H1 (cell line): ENCODE results near the gene CELSR3. TPM values are rescaled to one million over a fixed set of nuclear protein-coding genes. Genes with fewer than 3 reads are reported as not detected.

ENCODE experiments used
- ASH2L ChIP-seq: fragments of 200-600, 300-600 bp; sonication (generic); IDR thresholded peaks from one replicate; pipeline ENCODE4 v1.7.1; 2017; ENCODE audit warnings: low read length
- EGR1 ChIP-seq: IDR thresholded peaks from 2 replicates; pipeline ENCODE4 v1.6.1; 2011; ENCODE audit warnings: low read depth, low read length, borderline replicate concordance
- EZH2 ChIP-seq: fragments of 200-600 bp; sonication (generic); IDR thresholded peaks from 2 replicates; pipeline ENCODE4 v1.7.1; 2012; ENCODE audit warnings: low read depth, mild to moderate bottlenecking, moderate library complexity, low read length, inconsistent platforms; ENCODE audit not compliant: severe bottlenecking
- JUN ChIP-seq: IDR thresholded peaks from 2 replicates; pipeline ENCODE4 v1.6.1; 2011; ENCODE audit warnings: low read depth, mild to moderate bottlenecking, improper control_type of control experiment, low read length
- RXRA ChIP-seq: IDR thresholded peaks from 2 replicates; pipeline ENCODE4 v1.6.1; 2011; ENCODE audit warnings: low read depth, mild to moderate bottlenecking, low read length, moderate library complexity; ENCODE audit not compliant: insufficient read depth
- TBP ChIP-seq: IDR thresholded peaks from 2 replicates; pipeline ENCODE4 v1.6.1; 2011; ENCODE audit warnings: low read depth, low read length, improper control_type of control experiment
- polyA plus RNA-seq, 7 experiments: library from polyadenylated mRNA; depleted of rRNA in 3 of 7; stranded (reverse) in 5 of 7; unstranded in 2 of 7; fragments of >200 nt in 5 of 7; fragments of 200-250 nt in 2 of 7; gene quantifications; 1 replicate in 5 of 7; 2 replicates in 1 of 7; 4 replicates in 1 of 7; pipeline versions ENCODE4 v1.2.1 to v1.2.3, GENCODE V29; 2011 to 2013; ENCODE audit warnings: missing spikeins in 2 of 7, mixed read lengths in 2 of 7
- total RNA-seq: library from RNA; stranded (reverse); fragmentation: NEBNext Ultra II Directional; extraction: Animal tissue kit (Norgen Biotek cat#: 25700); gene quantifications from 2 replicates; pipeline ENCODE4 v1.2.1, GENCODE V29; 2021
- TF ChIP-seq, protein P1 (sequence below): fragments of 300-600 bp; sonication (generic); IDR thresholded peaks from 2 replicates; pipeline ENCODE4 v1.7.1; 2012; ENCODE audit warnings: low read length, moderate library complexity, mild to moderate bottlenecking, inconsistent platforms; ENCODE audit not compliant: insufficient replicate concordance

CELSR3 gene
- total and polyA plus RNA-seq, 2 of the 8 experiments (the other 6 are each of a cell fraction or from before 2014, with no cell fraction given): 11.6 to 29.5 TPM

DNA sequence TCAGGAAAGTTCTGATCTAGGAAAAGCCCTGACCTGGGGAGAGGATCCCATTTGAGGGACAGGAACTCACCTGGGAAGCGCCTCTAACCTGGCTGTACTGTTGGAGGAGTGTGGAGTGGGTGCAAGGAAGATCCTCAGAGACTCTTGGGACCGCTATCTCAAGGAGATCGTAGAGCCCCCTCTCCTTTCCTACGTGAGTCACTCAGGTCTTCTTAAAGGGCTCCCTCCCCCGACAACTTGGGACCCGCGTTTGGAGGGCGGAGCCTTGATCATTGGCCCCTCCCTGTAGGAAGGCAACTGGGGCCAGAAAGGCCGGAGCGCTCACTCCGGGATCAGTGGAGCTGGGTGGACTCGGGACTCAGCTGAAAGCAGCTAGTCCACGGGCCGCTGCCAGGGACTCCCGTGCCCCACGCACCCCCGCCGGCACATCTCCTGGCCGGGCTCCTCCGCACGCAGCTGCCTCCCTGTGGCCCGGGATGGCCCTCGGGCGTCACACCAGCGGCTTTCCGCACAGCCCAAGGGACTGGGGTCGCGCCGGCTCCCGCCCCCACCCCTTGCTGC lies 27.9 kb downstream of the CELSR3 start (continued):
- TF ChIP-seq EGR1: no peak
- TF ChIP-seq, protein P1, sequence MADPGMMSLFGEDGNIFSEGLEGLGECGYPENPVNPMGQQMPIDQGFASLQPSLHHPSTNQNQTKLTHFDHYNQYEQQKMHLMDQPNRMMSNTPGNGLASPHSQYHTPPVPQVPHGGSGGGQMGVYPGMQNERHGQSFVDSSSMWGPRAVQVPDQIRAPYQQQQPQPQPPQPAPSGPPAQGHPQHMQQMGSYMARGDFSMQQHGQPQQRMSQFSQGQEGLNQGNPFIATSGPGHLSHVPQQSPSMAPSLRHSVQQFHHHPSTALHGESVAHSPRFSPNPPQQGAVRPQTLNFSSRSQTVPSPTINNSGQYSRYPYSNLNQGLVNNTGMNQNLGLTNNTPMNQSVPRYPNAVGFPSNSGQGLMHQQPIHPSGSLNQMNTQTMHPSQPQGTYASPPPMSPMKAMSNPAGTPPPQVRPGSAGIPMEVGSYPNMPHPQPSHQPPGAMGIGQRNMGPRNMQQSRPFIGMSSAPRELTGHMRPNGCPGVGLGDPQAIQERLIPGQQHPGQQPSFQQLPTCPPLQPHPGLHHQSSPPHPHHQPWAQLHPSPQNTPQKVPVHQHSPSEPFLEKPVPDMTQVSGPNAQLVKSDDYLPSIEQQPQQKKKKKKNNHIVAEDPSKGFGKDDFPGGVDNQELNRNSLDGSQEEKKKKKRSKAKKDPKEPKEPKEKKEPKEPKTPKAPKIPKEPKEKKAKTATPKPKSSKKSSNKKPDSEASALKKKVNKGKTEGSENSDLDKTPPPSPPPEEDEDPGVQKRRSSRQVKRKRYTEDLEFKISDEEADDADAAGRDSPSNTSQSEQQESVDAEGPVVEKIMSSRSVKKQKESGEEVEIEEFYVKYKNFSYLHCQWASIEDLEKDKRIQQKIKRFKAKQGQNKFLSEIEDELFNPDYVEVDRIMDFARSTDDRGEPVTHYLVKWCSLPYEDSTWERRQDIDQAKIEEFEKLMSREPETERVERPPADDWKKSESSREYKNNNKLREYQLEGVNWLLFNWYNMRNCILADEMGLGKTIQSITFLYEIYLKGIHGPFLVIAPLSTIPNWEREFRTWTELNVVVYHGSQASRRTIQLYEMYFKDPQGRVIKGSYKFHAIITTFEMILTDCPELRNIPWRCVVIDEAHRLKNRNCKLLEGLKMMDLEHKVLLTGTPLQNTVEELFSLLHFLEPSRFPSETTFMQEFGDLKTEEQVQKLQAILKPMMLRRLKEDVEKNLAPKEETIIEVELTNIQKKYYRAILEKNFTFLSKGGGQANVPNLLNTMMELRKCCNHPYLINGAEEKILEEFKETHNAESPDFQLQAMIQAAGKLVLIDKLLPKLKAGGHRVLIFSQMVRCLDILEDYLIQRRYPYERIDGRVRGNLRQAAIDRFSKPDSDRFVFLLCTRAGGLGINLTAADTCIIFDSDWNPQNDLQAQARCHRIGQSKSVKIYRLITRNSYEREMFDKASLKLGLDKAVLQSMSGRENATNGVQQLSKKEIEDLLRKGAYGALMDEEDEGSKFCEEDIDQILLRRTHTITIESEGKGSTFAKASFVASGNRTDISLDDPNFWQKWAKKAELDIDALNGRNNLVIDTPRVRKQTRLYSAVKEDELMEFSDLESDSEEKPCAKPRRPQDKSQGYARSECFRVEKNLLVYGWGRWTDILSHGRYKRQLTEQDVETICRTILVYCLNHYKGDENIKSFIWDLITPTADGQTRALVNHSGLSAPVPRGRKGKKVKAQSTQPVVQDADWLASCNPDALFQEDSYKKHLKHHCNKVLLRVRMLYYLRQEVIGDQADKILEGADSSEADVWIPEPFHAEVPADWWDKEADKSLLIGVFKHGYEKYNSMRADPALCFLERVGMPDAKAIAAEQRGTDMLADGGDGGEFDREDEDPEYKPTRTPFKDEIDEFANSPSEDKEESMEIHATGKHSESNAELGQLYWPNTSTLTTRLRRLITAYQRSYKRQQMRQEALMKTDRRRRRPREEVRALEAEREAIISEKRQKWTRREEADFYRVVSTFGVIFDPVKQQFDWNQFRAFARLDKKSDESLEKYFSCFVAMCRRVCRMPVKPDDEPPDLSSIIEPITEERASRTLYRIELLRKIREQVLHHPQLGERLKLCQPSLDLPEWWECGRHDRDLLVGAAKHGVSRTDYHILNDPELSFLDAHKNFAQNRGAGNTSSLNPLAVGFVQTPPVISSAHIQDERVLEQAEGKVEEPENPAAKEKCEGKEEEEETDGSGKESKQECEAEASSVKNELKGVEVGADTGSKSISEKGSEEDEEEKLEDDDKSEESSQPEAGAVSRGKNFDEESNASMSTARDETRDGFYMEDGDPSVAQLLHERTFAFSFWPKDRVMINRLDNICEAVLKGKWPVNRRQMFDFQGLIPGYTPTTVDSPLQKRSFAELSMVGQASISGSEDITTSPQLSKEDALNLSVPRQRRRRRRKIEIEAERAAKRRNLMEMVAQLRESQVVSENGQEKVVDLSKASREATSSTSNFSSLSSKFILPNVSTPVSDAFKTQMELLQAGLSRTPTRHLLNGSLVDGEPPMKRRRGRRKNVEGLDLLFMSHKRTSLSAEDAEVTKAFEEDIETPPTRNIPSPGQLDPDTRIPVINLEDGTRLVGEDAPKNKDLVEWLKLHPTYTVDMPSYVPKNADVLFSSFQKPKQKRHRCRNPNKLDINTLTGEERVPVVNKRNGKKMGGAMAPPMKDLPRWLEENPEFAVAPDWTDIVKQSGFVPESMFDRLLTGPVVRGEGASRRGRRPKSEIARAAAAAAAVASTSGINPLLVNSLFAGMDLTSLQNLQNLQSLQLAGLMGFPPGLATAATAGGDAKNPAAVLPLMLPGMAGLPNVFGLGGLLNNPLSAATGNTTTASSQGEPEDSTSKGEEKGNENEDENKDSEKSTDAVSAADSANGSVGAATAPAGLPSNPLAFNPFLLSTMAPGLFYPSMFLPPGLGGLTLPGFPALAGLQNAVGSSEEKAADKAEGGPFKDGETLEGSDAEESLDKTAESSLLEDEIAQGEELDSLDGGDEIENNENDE: no peak
- TF ChIP-seq JUN: no peak
- TF ChIP-seq EZH2: no peak
- peak; percentile 43; the same call in 1 of the 2 replicates for TF ChIP-seq TBP
- no peak for TF ChIP-seq RXRA
- peak; percentile 85 for TF ChIP-seq ASH2L
